Central memory CD8-positive, alpha-beta T cell (primary cell): Measurements from ENCODE around the gene AGXT.
A peak's percentile ranks its signal among the peaks of the same experiment; 100 is the strongest.

ENCODE experiments used
- ATAC-seq: fragments of 150-1000 bp; cut with Tn5 transposase; replicated peaks from 2 replicates; pipeline ENCODE4 v1.10.0; 2022; ENCODE audit warnings: mild to moderate bottlenecking, moderate FRiP score, moderate number of reproducible peaks; ENCODE audit not compliant: poor library complexity, severe bottlenecking; ENCODE audit errors: extremely low read depth
- DNase-seq, 2 donors: peaks; one replicate each; pipeline ENCODE4 v3.0.0; 2021; ENCODE audit warnings: low spot score in 2 of 2
- H3K27ac Mint-ChIP-seq: one replicate; pipeline ENCODE4 v1.8.0; 2022; ENCODE audit warnings: low read depth, mild to moderate bottlenecking, moderate library complexity, mixed read lengths
- H3K27me3 Mint-ChIP-seq: one replicate; pipeline ENCODE4 v1.8.0; 2022; ENCODE audit warnings: mixed read lengths
- H3K36me3 Mint-ChIP-seq: one replicate; pipeline ENCODE4 v1.8.0; 2022; ENCODE audit warnings: mild to moderate bottlenecking, moderate library complexity, mixed read lengths; ENCODE audit not compliant: insufficient read depth
- H3K4me1 Mint-ChIP-seq: one replicate; pipeline ENCODE4 v1.8.0; 2022; ENCODE audit warnings: mixed read lengths
- H3K4me3 Mint-ChIP-seq: one replicate; pipeline ENCODE4 v1.8.0; 2022; ENCODE audit warnings: mild to moderate bottlenecking, moderate library complexity, mixed read lengths
- H3K9me3 Mint-ChIP-seq: one replicate; pipeline ENCODE4 v1.8.0; 2022; ENCODE audit warnings: mixed read lengths

The AGXT gene

DNA sequence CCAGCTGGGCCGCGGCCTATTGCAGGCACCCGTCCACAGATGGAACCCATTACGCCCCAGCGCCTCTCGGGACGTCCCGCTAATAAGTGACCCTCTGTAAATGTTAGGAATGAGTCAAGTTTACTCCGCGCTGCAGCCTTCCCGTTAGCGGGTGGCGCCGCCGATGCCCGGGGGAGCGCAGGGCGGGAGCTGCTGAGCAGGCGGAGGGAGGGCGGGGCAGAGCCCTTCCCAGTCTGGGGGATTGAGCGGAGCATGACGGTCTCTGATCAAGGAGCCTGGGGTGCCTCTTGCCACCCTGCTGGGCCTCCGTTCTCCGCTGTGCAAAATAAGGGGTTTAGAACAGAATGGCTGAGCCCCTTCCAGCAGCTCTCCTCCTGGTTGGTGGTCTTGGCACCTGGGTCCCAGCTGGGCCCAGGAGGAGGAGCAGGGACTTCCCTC lies 48.0 kb downstream of the AGXT start:
- ATAC-seq, result no peak
- Mint-ChIP-seq H3K27ac (no peak overlapping the region), H3K27me3 (peaks cover 20% of the 10 kb centered on the region), H3K4me1 (no peaks in the 10 kb centered on the region), H3K9me3 (no peaks in the 10 kb centered on the region), H3K36me3 (no peaks in the 10 kb centered on the region), H3K4me3 (no peak overlapping the region)
- DNase-seq, result no peak

DNA sequence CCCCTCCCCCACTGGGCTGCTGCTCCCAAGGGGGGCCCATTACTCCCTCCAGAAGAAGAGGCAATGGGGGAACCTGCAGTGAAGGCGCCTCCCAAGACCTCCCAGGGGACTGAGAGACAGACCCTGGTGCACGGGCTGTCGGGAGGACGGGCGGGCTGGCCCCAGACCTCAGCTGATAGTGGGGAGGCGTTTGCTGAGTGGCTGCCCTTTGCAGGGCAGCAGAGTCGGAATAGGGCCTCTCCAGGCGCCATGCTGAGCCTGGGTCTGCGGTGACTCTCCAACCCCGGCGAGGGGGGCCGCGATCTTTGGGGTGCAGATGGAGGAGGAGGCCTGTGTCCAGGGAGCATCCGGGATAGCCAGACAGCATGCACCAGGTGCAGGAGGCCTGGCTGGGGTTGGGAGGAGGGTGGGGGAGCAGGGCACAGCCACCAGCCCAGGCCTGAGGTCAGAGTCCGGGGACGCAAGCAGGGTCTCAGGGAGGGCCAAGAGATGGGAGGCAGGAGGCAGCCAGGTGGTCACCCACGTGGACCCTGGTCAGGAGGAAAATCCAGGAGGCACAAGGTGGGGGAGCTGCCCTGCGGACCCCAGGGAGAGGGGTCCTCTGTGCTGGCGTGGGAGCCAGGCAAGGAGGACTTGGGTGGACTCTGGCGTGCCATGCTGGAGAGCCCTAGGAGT lies 48.5 kb downstream of the AGXT start:
- H3K27ac Mint-ChIP-seq, result no peak overlapping the region

DNA sequence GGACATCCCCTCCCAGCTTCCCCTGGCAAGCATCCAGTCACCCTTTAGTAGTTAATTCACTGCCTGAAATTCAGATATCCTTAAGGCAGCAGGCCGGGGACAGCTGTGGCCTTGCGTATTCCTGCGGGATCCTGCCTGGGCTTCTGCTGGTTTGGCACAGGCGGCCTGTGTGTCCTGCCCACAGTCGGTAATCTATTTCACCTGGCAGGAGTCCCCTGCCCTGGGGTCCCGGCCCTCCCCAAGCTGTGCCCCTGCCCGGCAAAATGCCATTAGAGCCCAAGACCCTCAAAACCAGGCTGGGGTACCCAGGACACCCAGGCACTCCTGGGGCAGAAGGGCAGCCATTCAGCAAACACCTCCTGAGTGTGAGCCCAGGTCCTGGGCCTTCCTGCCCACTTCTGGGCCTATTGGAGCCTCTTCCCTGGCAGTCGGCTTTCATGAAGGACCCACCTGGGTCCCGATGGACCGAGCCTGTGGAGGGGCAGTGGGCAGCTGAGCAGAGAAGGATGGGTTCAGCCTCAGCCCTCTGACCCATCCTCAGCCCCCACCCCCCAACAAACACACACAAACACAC lies 49.1 kb downstream of the AGXT start:
- no peak for ATAC-seq
- no peak overlapping the region for H3K27ac Mint-ChIP-seq
- no peaks in the 10 kb centered on the region for H3K4me1 Mint-ChIP-seq
- H3K27me3 Mint-ChIP-seq, result peaks cover 8% of the 10 kb centered on the region
- H3K36me3 Mint-ChIP-seq, result no peaks in the 10 kb centered on the region
- H3K4me3 Mint-ChIP-seq, result no peak overlapping the region
- H3K9me3 Mint-ChIP-seq, result no peaks in the 10 kb centered on the region
- no peak for DNase-seq

More for the DNA sequence above, 48.5 kb downstream of the AGXT start:
- DNase-seq (no peak), ATAC-seq (no peak)
- H3K4me3 Mint-ChIP-seq, result no peak overlapping the region
- H3K27me3 Mint-ChIP-seq, result peaks cover 15% of the 10 kb centered on the region
- no peaks in the 10 kb centered on the region for H3K36me3 Mint-ChIP-seq
- no peaks in the 10 kb centered on the region for H3K9me3 Mint-ChIP-seq
- no peaks in the 10 kb centered on the region for H3K4me1 Mint-ChIP-seq

DNA sequence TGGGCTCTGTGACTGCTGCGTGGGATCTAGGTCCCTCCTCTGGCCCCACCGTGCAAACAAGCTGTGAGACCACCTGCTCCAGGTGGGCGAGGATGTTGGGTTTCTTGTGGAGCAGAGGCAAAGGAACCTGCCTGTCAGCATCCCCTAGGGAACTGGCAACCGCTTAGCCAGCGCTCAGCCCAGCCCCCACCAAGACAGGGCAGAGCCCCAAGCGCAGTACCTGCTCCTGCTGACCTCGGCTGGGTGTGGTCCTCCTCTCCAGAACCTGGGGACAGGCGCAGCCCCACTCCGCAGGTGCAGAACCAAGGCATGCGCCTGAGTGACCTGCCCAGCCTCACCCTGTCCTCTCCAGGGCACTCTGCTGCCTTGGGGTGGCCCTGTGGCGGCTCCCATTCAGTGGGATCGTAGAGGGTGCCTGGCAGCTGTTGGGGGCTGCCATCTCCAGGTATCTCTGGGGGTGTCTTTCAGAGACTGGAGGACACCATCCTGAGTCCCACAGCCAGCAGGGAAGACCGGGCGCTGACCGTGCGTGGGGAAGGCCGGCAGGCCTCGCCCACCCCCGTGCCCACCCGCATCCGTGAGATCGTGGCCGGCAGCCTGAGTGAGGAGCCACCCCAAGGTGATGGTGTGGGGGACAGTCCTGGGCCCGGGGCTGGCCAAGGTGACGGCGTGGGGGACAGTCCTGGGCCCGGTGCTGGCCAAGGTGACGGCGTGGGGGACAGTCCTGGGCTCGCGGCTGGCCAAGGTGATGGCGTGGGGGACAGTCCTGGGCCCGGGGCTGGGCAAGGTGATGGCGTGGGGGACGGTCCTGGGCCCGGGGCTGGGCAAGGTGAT lies 49.9 kb downstream of the AGXT start:
- no peaks in the 10 kb centered on the region for H3K4me1 Mint-ChIP-seq
- DNase-seq (no peak), ATAC-seq (no peak)
- H3K27ac Mint-ChIP-seq, result no peak overlapping the region
- H3K27me3 Mint-ChIP-seq, result peaks cover 1% of the 10 kb centered on the region
- H3K36me3 Mint-ChIP-seq, result no peaks in the 10 kb centered on the region
- H3K9me3 Mint-ChIP-seq, result no peaks in the 10 kb centered on the region
- no peak overlapping the region for H3K4me3 Mint-ChIP-seq

DNA sequence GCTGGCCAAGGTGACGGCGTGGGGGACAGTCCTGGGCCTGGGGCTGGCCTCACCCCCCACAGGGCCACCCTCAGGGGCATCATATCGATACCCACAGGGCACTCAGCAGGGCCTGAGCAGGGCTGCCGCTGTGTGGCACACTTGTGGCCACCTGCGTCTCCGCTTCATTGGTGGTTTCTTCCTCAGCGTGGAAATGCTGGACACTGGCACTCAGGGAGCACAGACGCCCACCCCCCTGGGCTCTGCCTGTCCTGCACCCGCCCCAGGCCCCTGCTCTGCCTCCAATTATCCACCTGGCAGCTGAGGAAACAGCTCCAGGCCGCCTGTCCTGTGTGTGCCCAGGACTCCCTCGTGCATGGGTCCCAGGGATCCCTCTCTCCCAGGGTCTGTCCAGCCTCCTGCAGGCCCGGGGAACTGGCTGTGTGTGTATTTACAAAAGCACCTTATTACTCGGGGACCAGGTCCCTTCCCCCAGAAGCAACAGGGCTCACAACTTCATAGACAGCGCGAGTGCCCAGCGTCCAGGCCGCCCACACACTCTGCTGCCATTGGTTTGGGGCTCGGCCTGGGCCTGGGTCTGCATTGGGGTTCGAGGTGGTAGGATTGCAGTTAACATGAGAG lies 50.6 kb downstream of the AGXT start:
- no peak overlapping the region for H3K4me3 Mint-ChIP-seq
- H3K9me3 Mint-ChIP-seq, result no peaks in the 10 kb centered on the region
- no peaks in the 10 kb centered on the region for H3K36me3 Mint-ChIP-seq
- H3K4me1 Mint-ChIP-seq, result no peaks in the 10 kb centered on the region
- H3K27ac Mint-ChIP-seq, result no peak overlapping the region
- ATAC-seq (no peak), DNase-seq (no peak)
- H3K27me3 Mint-ChIP-seq, result no peaks in the 10 kb centered on the region

DNA sequence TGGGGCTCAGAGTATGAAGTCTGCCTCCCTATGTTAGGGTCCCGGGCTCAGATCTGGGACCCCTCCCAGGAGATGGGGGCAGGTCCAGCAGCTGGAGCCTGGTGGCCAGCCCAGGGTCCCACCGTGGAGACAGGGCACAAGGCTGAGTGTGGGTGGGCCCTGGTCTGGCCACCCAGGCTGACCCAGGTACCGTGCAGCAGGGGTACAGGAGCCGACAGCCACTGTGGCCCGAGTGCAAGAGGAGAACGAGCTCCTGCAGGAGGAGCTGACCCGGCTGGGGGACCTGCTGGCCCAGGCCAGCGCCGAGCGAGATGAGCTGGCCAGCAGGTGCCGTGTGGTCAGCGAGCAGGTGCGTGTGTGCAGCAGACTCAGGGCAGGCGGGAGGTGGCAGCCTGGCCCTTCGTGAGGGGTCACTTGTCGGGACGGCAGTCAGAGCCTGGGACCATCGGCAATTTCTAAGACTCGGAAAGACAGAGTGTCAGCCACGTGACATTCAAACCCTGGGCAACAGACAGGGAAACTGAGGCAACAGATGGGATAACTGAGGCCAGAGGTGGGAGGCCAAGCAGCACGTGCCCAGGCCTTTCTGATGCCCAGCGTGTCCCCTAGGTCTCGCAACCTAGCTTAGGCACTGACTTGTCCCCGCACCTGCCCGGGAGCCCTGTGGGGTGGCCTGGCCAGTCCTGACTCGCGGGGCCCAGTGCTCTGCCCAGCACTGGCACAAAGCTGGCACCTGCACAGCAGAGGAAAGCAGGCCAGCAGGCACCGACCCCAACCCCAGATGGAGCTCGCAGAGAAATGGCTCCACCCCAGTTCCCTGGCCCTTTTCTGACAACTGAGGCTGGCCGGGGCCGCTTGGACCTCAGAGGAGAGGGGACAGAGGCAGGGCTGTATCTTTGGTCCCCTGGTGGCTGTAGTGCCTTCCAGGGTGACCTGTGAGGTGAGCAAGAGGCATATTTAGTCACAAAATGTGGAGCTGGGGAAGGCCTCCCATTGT lies 51.5 kb downstream of the AGXT start:
- Mint-ChIP-seq H3K27ac (no peak overlapping the region), H3K4me1 (no peaks in the 10 kb centered on the region), H3K36me3 (no peaks in the 10 kb centered on the region), H3K9me3 (no peaks in the 10 kb centered on the region), H3K27me3 (no peaks in the 10 kb centered on the region), H3K4me3 (no peak overlapping the region)
- ATAC-seq (no peak), DNase-seq (peak in 1 of 2 donors; percentile 7)

DNA sequence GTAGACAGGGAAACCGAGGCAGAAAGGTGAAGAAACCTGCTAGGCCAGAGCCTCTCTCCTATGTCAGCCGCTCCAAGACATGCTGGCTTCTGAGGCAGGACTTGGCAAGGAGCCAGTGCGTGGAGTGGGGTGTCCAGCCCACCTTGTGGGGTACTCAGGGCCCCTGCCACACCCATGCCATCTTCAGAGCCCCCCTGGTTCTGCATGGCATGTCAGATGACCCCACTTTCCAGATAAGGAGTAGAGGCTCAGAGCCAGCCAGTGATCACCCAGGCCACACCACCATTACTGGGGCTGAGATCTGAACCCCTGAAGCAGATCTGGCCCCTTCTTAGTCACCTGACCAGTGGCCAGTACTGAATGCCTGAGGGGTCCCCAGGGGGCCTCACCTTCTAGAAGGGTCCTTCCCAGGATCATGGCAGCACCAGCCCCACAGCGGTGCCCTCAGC lies 52.2 kb downstream of the AGXT start:
- Mint-ChIP-seq H3K9me3 (no peaks in the 10 kb centered on the region), H3K4me3 (no peak overlapping the region), H3K27me3 (no peaks in the 10 kb centered on the region), H3K36me3 (no peaks in the 10 kb centered on the region), H3K4me1 (no peaks in the 10 kb centered on the region), H3K27ac (no peak overlapping the region)
- peak in 1 of 2 donors; percentile 8 for DNase-seq
- no peak for ATAC-seq

DNA sequence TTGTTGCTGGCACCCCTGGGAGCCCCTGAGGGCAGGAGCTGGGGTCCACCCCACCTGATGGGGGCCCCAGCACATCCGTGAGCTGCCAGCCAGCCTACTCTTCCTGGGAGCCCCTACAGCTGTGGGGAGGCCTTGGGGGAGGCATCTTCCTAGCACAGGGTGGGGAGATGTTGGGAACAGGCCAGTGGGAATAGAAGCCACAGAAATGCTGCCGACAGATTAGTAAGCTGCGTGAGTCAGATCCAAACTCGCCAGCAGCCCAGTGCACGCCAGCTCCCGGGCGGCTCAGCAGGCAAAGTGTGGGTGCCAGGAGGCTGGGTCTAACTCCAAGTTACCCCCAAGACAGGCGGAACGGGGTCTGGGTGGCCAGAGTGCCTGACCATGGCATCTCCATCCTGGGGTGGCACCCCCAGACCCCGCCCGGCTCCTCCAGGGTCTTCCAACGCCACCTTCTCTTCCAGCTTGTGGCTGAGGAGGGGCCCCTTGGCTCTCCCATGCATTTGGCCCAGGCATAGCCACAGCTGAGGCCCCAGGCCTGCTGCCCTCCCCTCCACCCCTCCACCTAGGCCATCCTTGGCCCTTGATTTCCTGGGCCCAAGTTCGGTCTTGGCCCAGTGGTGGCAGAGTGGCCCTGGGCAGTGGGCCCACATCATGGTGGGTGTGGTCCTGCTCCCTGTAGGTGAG lies 52.8 kb downstream of the AGXT start:
- Mint-ChIP-seq H3K4me3 (no peak overlapping the region), H3K36me3 (no peaks in the 10 kb centered on the region), H3K9me3 (no peaks in the 10 kb centered on the region), H3K27ac (no peak overlapping the region), H3K27me3 (no peaks in the 10 kb centered on the region), H3K4me1 (no peaks in the 10 kb centered on the region)
- ATAC-seq (no peak), DNase-seq (peak in 1 of 2 donors; percentile 7)

DNA sequence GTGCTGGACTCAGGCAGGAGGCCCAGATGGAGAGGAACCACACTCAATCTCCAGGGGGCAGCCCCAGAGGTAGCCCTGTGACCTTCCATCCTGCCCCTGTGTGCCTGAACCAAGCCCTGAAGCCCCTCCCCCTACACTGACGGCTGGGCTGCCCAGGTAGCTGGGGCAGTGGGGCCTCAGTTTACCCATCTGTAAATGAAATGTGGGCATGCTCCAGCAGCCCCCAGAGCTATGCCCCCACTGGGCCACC lies 53.3 kb downstream of the AGXT start:
- H3K36me3 Mint-ChIP-seq, result no peaks in the 10 kb centered on the region
- no peak overlapping the region for H3K27ac Mint-ChIP-seq
- ATAC-seq, result no peak
- no peak overlapping the region for H3K4me3 Mint-ChIP-seq
- DNase-seq, result no peak
- H3K27me3 Mint-ChIP-seq, result peaks cover 3% of the 10 kb centered on the region
- no peaks in the 10 kb centered on the region for H3K4me1 Mint-ChIP-seq
- H3K9me3 Mint-ChIP-seq, result no peaks in the 10 kb centered on the region

DNA sequence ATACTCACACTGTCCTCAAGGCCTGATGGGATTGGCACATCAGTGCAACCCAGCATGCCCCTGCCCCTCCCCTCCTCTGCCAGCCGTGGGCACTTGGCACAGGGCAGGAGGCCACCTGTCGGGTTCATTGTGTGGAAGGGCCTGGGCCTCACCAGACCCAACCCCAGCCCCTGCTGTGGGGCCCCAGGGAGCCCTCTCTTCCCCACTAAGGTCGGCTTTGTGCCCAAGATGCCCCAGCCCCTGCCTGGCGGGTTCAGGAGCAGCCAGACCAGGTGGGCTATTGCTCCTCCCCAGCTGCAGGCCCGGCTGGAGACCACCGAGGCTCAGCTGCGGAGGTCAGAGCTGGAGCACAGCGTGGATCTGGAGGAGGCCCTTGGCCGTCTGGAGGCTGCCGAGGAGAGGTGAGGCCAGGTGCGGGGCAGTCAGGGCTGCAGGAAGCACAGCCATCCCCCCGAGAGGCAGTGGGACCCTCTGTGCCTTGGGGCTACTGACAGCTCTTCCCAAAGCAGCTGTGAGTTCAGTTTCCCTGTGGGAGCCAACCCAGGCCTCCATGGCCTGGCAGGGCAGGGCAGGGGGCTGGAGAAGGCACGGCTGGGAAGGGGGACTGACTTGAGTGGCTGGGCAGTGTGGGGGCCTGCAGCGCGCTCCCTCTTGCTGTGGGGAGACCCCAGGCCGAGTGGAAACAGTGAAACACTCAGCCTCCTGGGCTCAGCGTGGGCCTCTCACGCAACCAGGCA lies 53.8 kb downstream of the AGXT start:
- Mint-ChIP-seq H3K4me1 (no peaks in the 10 kb centered on the region), H3K4me3 (no peak overlapping the region), H3K36me3 (no peaks in the 10 kb centered on the region), H3K9me3 (no peaks in the 10 kb centered on the region), H3K27me3 (peaks cover 8% of the 10 kb centered on the region), H3K27ac (no peak overlapping the region)
- DNase-seq (peak in 1 of 2 donors; percentile 6), ATAC-seq (no peak)

DNA sequence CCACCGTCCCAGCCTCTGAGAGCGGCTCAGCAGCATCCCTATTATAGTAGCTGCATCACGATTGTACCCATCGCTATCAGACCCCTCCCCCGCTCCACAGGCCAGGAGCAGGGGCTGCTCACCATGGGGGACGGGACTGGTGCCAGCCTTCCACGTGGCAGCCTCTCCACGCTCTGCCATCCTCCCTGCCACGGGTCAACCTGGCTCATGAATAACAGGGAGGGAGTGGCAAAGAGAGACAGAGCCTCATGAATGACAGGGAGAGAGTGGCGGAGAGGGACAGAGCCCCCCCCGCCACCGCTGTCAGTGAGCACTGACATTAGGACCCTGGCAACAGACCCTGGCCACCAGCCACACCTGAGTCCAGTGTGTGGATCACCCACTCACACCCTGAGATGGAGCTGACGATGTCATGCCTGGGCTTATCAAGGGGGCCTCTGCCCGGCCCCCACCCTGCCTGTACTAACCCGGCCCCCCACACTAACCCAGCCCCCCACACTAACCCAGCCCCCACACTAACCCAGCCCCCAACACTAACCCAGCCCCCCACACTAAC lies 54.4 kb downstream of the AGXT start:
- Mint-ChIP-seq H3K36me3 (no peaks in the 10 kb centered on the region), H3K4me3 (no peak overlapping the region), H3K9me3 (no peaks in the 10 kb centered on the region), H3K27me3 (peaks cover 14% of the 10 kb centered on the region), H3K27ac (no peak overlapping the region), H3K4me1 (no peaks in the 10 kb centered on the region)
- ATAC-seq (no peak), DNase-seq (peak in 1 of 2 donors; percentile 6)
